HepG2 (cell line): ENCODE results near the gene TGM2. TPM values are rescaled to one million over a fixed set of nuclear protein-coding genes. Genes with fewer than 3 reads are reported as not detected.

Experiments
- CBFB ChIP-seq: sonication (generic); formaldehyde crosslinking; IDR thresholded peaks from 2 replicates; pipeline ENCODE4 v1.4.0; 2020; ENCODE audit warnings: missing genetic modification reagents
- KDM5A ChIP-seq: fragments of 200-600 bp; sonication (generic); IDR thresholded peaks from 2 replicates; pipeline ENCODE4 v1.7.0; 2018; ENCODE audit warnings: antibody characterized with exemption, mild to moderate bottlenecking, low read length, borderline replicate concordance
- MIER2 ChIP-seq: IDR thresholded peaks from 2 replicates; pipeline ENCODE4 v1.6.1; 2016; ENCODE audit warnings: missing biosample characterization, missing genetic modification reagents
- MTF2 ChIP-seq: sonication (generic); formaldehyde crosslinking; IDR thresholded peaks from 2 replicates; pipeline ENCODE4 v1.5.0; 2020; ENCODE audit warnings: missing genetic modification reagents, borderline replicate concordance
- RARA ChIP-seq: IDR thresholded peaks from 2 replicates; pipeline ENCODE4 v1.6.1; 2016; ENCODE audit warnings: missing genetic modification reagents, missing compliant biosample characterization
- RBAK ChIP-seq: sonication (generic); formaldehyde crosslinking; IDR thresholded peaks from 2 replicates; pipeline ENCODE4 v1.5.1; 2020; ENCODE audit warnings: mild to moderate bottlenecking, missing genetic modification reagents
- TERF1 ChIP-seq: sonication (generic); formaldehyde crosslinking; IDR thresholded peaks from 2 replicates; pipeline ENCODE4 v1.8.0; 2022; ENCODE audit warnings: mild to moderate bottlenecking, missing genetic modification reagents, moderate library complexity
- ZBTB39 ChIP-seq: sonication (generic); formaldehyde crosslinking; IDR thresholded peaks from 2 replicates; pipeline ENCODE4 v1.5.0; 2020; ENCODE audit warnings: missing genetic modification reagents
- ZNF235 ChIP-seq: sonication (generic); formaldehyde crosslinking; IDR thresholded peaks from 2 replicates; pipeline ENCODE4 v1.8.1; 2023; ENCODE audit warnings: mild to moderate bottlenecking, missing genetic modification reagents, borderline replicate concordance
- ZNF484 ChIP-seq: sonication (generic); formaldehyde crosslinking; IDR thresholded peaks from 2 replicates; pipeline ENCODE4 v1.5.1; 2020; ENCODE audit warnings: mild to moderate bottlenecking, low read depth, missing genetic modification reagents, borderline replicate concordance
- ZNF558 ChIP-seq: sonication (generic); formaldehyde crosslinking; IDR thresholded peaks from 2 replicates; pipeline ENCODE4 v1.9.0; 2022; ENCODE audit warnings: mild to moderate bottlenecking, missing genetic modification reagents, borderline replicate concordance
- ZNF570 ChIP-seq: sonication (generic); formaldehyde crosslinking; IDR thresholded peaks from 2 replicates; pipeline ENCODE4 v1.4.0; 2020; ENCODE audit warnings: mild to moderate bottlenecking, missing genetic modification reagents, borderline replicate concordance
- ZNF891 ChIP-seq: sonication (generic); formaldehyde crosslinking; IDR thresholded peaks from 2 replicates; pipeline ENCODE4 v1.5.0; 2020; ENCODE audit warnings: mild to moderate bottlenecking, missing genetic modification reagents
- polyA plus RNA-seq, 8 experiments: library from polyadenylated mRNA; depleted of rRNA in 3 of 8; stranded (reverse) in 7 of 8; unstranded in 1 of 8; fragments of >200 nt; fragmentation: Illumina TruSeq in 4 of 8; extraction: Trizol in 4 of 8; gene quantifications; 2 replicates each; pipeline versions ENCODE4 v1.2.1 to v1.2.3, GENCODE V29; 2011 to 2016; ENCODE audit warnings: low read depth in 4 of 8, missing spikeins in 1 of 8, mixed read lengths in 1 of 8; ENCODE audit not compliant: insufficient read depth in 1 of 8
- total RNA-seq, 5 experiments: library from RNA; depleted of rRNA; stranded (reverse); fragments of >200 nt; fragmentation: Illumina TruSeq; extraction: Trizol; gene quantifications; 2 replicates each; pipeline ENCODE4 v1.2.3, GENCODE V29; 2016; ENCODE audit warnings: low read depth in 1 of 5
- TF ChIP-seq, protein P1 (sequence below): sonication (generic); formaldehyde crosslinking; IDR thresholded peaks from 2 replicates; pipeline ENCODE4 v1.4.0; 2020; ENCODE audit warnings: missing genetic modification reagents
- TF ChIP-seq, protein P2 (sequence below): sonication (generic); formaldehyde crosslinking; IDR thresholded peaks from 2 replicates; pipeline ENCODE4 v1.4.0; 2020; ENCODE audit warnings: missing genetic modification reagents, mild to moderate bottlenecking, borderline replicate concordance
- TF ChIP-seq, protein P3 (sequence below): sonication (generic); formaldehyde crosslinking; IDR thresholded peaks from 2 replicates; pipeline ENCODE4 v1.8.1; 2022; ENCODE audit warnings: low read depth, mild to moderate bottlenecking, missing genetic modification reagents

Gene TGM2
- total and polyA plus RNA-seq, 2 of the 13 experiments (the other 11 are each of a cell fraction or from before 2014, with no cell fraction given): 4.2 to 46.4 TPM

DNA sequence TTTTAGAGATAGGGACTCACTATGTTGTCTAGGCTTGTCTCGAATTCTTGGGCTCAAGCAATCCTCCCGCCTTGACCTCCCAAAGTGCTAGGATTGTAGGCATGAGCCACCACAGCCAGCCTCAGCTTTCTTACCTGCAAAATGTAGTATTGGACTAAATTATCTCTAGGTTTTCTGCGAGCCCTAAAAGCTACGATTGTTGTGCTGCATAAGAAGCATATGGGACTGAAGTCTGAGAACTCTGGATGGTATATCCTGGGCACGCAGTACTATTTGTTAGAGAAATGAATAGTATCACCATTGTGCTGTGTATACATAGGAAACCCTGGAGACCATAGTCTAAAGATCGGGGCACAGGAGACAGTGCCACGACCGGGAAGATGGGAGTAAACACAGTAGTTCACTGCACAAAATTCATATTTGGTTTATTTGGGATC, 71.4 kb downstream of the TGM2 start (continued):
- TF ChIP-seq, protein P1, sequence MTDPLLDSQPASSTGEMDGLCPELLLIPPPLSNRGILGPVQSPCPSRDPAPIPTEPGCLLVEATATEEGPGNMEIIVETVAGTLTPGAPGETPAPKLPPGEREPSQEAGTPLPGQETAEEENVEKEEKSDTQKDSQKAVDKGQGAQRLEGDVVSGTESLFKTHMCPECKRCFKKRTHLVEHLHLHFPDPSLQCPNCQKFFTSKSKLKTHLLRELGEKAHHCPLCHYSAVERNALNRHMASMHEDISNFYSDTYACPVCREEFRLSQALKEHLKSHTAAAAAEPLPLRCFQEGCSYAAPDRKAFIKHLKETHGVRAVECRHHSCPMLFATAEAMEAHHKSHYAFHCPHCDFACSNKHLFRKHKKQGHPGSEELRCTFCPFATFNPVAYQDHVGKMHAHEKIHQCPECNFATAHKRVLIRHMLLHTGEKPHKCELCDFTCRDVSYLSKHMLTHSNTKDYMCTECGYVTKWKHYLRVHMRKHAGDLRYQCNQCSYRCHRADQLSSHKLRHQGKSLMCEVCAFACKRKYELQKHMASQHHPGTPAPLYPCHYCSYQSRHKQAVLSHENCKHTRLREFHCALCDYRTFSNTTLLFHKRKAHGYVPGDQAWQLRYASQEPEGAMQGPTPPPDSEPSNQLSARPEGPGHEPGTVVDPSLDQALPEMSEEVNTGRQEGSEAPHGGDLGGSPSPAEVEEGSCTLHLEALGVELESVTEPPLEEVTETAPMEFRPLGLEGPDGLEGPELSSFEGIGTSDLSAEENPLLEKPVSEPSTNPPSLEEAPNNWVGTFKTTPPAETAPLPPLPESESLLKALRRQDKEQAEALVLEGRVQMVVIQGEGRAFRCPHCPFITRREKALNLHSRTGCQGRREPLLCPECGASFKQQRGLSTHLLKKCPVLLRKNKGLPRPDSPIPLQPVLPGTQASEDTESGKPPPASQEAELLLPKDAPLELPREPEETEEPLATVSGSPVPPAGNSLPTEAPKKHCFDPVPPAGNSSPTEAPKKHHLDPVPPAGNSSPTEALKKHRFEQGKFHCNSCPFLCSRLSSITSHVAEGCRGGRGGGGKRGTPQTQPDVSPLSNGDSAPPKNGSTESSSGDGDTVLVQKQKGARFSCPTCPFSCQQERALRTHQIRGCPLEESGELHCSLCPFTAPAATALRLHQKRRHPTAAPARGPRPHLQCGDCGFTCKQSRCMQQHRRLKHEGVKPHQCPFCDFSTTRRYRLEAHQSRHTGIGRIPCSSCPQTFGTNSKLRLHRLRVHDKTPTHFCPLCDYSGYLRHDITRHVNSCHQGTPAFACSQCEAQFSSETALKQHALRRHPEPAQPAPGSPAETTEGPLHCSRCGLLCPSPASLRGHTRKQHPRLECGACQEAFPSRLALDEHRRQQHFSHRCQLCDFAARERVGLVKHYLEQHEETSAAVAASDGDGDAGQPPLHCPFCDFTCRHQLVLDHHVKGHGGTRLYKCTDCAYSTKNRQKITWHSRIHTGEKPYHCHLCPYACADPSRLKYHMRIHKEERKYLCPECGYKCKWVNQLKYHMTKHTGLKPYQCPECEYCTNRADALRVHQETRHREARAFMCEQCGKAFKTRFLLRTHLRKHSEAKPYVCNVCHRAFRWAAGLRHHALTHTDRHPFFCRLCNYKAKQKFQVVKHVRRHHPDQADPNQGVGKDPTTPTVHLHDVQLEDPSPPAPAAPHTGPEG (CRISPR knock-in tag): 0 out of 2 replicates have a peak, but pooled peaks have one; percentile 44
- TF ChIP-seq, protein P2, sequence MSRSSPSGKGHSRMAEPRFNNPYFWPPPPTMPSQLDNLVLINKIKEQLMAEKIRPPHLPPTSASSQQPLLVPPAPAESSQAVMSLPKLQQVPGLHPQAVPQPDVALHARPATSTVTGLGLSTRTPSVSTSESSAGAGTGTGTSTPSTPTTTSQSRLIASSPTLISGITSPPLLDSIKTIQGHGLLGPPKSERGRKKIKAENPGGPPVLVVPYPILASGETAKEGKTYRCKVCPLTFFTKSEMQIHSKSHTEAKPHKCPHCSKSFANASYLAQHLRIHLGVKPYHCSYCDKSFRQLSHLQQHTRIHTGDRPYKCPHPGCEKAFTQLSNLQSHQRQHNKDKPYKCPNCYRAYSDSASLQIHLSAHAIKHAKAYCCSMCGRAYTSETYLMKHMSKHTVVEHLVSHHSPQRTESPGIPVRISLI (CRISPR knock-in tag): no peak
- TF ChIP-seq RBAK (no peak), CBFB (CRISPR knock-in tag) (no peak), ZNF235 (CRISPR knock-in tag) (no peak), ZNF558 (no peak), MTF2 (CRISPR knock-in tag) (no peak), MIER2 (CRISPR knock-in tag) (0 out of 2 replicates have a peak, but pooled peaks have one; percentile 1), RARA (CRISPR knock-in tag) (peak; percentile 76), ZNF484 (no peak), ZNF570 (no peak), TERF1 (CRISPR knock-in tag) (no peak), KDM5A (no peak), ZBTB39 (CRISPR knock-in tag) (no peak), ZNF891 (CRISPR knock-in tag) (no peak)
- TF ChIP-seq, protein P3, sequence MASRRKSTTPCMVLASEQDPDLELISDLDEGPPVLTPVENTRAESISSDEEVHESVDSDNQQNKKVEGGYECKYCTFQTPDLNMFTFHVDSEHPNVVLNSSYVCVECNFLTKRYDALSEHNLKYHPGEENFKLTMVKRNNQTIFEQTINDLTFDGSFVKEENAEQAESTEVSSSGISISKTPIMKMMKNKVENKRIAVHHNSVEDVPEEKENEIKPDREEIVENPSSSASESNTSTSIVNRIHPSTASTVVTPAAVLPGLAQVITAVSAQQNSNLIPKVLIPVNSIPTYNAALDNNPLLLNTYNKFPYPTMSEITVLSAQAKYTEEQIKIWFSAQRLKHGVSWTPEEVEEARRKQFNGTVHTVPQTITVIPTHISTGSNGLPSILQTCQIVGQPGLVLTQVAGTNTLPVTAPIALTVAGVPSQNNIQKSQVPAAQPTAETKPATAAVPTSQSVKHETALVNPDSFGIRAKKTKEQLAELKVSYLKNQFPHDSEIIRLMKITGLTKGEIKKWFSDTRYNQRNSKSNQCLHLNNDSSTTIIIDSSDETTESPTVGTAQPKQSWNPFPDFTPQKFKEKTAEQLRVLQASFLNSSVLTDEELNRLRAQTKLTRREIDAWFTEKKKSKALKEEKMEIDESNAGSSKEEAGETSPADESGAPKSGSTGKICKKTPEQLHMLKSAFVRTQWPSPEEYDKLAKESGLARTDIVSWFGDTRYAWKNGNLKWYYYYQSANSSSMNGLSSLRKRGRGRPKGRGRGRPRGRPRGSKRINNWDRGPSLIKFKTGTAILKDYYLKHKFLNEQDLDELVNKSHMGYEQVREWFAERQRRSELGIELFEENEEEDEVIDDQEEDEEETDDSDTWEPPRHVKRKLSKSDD (CRISPR knock-in tag): no peak
